Stimulated activated CD8-positive, alpha-beta memory T cell treated with anti-CD3 and anti-CD28 coated beads, Interleukin-7, amount 100 ng/mL, for 1 hour (primary cell): ENCODE results near the gene HUWE1.

Source experiments
- DNase-seq, 2 donors: peaks; one replicate each; pipeline ENCODE4 v3.0.0-alpha.2; 2020; ENCODE audit warnings: low read depth in 2 of 2

Gene HUWE1

GRCh38 chrX:53688300-53688699 is 1.8 kb upstream of the HUWE1 start:
- no peak for DNase-seq

- DNase-seq = no peak
Measured at GRCh38 chrX:53685711-53686110, 808 bp downstream of the HUWE1 start.

DNA sequence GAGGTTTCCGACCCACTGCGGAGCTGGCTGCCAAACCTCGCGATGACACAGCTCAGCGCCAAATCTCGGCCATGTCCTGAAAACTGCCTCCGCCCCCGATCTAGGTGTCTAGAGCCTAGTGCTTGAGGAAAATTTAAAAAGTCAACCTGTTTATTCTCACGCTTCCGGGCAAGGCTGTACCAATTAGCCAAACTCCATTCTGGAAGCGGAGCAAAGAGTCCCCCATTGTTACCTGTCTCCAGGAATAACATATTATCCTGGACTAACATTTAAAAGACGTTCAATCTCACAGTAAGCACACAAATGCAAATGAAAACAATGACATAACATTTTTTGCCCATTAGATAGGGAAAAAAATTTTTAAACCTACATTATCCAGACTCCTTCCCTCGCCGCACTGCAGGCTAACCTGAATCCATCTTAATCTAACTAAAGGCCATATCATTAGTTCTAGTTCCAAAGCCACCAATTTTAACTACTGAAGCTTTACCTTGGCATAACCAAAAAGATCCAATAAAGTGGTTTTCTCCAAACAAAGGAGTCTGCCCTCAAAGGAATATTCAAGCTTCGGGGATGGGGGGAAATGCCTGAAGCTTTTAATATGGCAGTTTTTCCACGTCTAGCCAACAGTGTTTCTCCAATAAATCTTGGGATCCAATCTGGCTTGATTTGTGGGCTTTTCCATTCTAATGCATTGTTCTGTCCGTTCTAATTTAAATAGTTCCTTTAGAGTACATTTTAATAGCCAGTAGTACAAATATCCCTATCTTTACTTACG is 1.9 kb downstream of the HUWE1 start:
- DNase-seq = no peak

DNA sequence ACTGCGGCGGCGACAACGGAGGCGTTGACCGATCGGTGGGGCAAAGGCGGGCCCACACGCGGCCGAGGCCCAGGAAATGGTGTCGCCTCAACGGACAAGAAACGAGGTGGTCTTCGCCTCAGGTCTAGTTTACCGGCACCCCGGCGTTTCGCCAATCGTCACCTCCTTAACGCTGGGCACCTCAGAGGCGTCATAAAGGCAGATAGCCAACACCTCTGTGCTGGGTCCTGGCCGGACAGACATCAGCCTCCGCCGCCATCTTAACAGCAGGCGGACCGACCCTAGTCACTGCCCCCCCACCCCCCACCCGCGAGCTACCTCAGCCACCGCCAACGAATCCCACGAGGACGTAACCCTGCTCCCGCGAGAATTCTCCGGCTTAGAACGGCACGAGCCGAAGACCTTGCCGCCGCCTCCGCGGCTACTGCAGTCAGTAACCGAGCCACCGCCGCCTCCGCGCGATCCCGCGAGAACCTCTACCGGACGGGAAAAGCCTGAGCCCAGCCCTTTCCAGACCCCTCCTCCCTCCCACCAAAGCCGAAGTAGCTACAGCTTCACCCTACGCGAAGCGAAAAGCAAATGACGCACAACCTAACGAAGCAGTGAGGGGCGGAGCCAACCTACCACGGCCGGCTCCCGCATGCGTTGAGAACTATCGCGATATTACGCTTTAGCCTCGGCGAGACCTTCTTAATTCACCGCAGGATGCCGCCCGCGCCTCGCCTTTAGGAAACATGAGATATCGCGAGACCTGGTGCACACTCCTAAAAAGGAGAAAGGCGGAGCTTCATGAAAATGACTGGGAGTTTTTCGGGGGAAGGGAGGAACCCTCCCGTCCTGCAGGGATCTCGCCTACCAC is 2.7 kb downstream of the HUWE1 start:
- peak; percentile 69 to 74 for DNase-seq

GRCh38 chrX:53682885-53683555 is 3.5 kb downstream of the HUWE1 start:
- no peak for DNase-seq

DNA sequence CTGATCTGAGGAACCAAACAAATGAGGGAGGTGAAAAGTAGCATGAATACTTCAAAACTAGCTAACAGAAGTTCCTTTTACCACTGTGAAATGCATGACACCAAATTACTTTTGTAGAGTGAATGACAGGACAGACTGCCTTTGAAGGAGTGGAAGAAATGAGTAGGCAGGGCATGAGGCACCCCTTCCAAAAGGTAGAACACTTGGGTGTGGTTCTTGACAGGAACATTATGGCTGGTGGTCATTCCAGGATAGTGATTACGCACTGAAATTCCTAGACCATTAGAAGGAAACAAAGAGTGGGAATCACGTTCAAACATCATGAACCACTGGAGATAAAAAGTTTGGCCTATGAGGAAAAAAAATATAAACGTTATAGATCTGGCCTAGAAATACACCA is 4.9 kb downstream of the HUWE1 start:
- no peak for DNase-seq

DNA sequence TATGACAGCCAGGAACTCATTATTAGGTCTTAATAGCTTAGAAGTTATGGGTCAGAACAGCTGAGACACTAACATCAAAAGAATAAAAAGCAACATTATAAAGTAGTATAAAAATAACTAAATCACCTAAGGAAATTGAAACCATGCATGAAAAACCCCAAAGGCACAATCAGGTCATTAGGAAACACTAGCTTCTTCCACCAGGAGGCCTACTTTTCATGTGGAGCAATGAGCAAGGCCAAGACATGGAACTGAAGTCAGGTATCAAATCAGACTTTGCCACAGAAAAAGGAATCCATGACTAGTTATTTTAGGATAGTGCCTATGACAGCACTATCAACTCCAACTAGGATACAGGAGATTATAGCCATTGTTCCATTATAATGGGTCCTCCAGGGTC is 7.9 kb downstream of the HUWE1 start:
- DNase-seq = no peak

DNA sequence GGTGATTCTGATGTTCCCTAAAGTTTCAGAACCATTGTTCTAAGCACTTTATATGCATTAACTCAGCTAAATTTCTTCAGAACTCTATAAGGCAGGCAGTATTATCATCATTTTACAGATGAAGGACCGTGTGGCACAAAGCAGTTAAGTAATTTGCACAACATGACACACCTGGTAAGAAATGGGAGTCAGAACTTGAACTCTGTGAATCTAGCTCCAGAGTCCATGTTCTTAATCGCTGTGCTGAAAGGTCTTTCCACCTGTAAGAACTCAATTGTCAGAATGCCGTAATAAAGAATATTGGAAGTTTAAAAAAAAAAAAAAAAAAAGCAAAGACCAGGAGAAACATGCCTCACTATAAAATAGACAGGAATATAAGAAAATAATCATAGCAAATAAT is 9.2 kb downstream of the HUWE1 start:
- DNase-seq = no peak

DNA sequence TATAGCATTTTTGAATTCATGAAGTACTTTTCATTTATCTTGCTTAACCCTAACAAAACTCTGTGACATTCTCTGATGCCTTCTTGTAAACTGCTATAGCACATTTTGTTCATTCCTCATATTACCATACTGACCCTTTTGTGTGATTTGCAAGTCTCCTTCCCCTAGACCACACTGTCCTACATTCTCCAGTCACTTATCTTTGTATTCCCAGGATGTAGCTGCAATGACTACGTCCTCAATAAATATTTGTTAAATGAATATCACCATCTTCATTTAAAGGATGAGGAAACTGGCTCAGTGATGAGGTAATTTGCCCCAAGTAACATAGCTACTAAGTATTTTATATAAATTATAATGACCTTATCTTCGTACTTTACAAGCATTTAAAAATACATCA is 11.9 kb downstream of the HUWE1 start:
- no peak for DNase-seq

DNA sequence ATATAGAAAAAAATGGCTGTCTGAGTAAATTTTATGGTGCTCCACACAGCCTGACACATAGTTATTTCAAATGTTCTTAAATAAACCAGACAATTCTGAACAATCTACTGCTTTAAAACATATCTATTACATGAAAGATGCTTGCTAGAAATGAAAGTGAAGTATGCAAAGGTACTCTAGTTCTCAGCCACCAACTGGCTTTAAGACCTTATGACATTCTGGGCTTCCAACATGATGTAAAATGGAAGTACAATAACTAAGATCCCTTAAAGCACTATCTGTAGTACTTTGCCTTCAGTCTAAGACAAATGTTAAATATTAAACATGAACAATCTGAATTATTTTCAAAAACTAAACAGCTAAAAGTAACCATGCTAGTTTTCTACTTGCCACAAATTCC is 17.3 kb downstream of the HUWE1 start:
- no peak for DNase-seq

DNA sequence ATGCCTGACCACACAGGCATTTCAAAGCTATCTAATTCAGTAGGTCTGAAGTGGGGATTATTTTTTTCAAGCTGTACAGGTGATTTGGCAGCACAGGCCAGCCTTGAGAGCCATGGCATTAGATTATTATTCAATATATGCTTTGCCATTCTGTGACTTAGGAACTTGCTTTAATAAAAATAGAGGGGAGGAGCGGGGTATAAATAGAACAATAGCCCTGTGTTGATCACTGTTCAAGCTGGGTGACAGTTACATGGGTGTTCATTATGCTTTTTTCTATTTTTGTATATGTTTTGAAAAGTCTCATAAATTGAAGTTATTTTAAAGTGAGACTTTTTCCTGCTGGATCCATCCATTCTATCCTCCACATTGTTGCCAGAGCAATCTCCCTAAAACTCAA is 20.3 kb downstream of the HUWE1 start:
- DNase-seq = no peak

DNA sequence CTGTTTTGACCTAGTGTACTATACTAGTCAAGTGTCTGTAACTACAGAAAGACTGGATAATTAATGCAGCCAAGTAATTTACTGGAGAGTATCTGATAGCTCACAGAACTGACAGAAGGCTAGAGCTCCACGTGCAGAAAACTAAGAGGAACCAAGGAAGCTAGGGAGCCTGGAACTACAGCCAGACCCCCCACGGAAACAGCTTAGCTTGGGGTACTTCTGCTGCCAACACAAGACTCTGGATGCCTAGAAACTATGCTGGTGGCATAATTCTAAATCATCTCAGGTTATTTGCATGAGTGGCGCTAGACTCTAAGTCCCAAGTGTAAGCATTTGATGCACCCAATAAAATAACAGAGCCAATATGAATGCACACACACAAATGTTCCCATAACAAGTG is 26.5 kb downstream of the HUWE1 start:
- DNase-seq = no peak

DNA sequence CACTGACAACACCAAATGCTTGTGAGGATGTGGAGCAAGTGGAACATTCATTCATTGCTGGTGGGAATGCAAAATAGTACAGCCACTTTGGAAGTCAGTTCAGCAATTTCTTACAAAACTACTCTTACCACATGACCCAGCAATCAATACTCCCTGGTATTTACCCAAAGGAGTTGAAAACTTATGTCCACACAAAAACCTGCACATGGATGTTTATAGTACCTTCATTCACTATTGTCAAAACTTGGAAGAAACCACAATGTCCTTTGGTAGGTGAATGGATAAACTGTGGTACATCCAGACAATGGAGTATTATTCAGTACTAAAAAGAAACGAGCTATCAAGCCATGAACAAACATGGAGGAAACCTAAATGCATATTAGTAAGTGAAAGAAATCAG is 27.5 kb downstream of the HUWE1 start:
- DNase-seq = no peak

DNA sequence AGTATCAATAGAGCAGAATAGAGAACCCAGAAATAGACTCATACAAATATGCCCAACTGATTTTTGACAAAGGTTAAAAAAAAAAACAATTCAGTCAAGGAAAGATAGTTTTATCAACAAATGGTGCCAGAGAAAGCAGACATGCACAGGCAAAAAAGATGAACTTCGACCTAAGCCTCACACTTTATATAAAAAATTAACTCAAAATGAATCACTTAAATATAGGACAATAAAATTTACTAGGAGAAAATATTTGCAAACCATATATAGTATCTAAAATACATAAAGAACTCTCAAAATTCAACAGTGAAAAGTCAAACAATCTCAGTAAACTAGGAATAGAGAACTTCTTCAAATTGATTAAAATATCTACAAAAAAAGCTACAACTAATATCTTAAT is 29.7 kb downstream of the HUWE1 start:
- no peak for DNase-seq

GRCh38 chrX:53654376-53654775 is 32.1 kb downstream of the HUWE1 start:
- no peak for DNase-seq

GRCh38 chrX:53644751-53645150 is 41.8 kb downstream of the HUWE1 start:
- no peak for DNase-seq

- DNase-seq = no peak
Measured at GRCh38 chrX:53642337-53642736, 44.2 kb downstream of the HUWE1 start.

DNA sequence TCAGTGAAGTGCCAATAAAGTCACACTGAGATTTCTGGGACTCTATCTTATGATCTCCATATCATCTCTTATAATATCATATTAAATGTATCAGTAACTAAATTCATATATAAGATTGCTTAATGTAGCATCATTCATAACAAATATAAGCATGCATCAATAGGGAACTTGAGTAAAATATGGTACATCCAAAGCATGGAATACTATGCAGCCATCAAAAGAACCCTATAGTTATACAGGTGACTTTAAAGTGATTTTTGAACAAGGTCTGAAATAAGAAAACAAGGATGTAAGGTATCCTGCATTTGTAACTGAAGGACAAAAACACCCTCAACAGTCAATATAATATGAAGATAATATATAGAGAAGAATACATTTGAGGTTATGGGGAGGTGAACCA is 47.3 kb downstream of the HUWE1 start:
- no peak for DNase-seq

- DNase-seq = no peak
Measured at GRCh38 chrX:53637479-53637878, 49.0 kb downstream of the HUWE1 start.

- no peak for DNase-seq
Measured at GRCh38 chrX:53631156-53631555, 55.4 kb downstream of the HUWE1 start.

- DNase-seq = no peak
Measured at GRCh38 chrX:53630261-53630660, 56.3 kb downstream of the HUWE1 start.

- DNase-seq = no peak
Measured at GRCh38 chrX:53622431-53622830, 64.1 kb downstream of the HUWE1 start.
